ENCODE results near the gene MTR. TPM values are rescaled to one million over a fixed set of nuclear protein-coding genes. Genes with fewer than 3 reads are reported as not detected.
A peak's percentile ranks its signal among the peaks of the same experiment; 100 is the strongest.

Gene MTR
- total RNA-seq, 1 experiment from 2014 or later, result 26.3 TPM

DNA sequence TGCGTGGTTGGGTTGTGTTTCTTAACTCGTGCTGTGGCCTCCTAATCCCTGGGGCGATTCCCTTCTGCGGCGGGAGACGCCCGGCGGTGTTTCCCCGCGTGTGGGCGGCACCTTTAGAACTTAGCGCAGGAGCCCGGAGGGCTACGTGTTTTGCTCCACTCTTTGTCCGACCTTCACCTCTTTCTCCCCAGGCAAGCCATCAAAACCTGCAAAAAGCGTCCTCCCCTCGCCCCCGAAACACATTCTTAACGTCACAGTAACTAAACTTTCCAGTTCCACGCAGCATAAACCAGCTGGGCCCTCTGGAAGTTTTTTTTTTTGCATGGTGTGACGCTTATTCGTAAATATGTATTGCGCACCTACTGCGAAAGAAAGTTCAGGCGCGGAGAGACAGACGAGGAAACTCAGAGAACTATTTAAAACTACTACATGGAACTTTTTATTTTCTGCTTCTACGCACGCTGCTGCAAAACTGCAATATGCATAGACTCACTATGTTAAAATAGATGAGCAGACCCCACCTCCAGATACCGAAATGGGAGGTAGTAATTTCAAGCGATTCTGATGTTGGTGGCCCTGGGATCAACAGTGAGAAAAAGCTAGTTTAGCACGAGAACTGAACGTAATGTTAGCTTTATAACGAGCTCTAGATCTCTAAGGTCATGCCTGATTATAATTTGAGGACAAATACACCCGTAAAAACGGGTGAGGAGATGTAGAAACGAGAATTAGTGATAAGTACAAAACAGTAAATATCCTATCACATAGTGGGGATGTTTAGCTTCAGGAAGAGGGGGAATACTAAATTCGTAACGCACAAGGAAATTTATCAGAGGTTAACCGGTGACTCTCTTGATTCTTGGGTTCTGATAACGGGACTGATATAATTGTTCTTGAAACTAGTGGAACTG, 920 bp downstream of the MTR start:
- Histone ChIP-seq H3K4me3 (ENCODE audit: low read depth, low read length) (peak overlapping the region; percentile 95), H3K27me3 (replicated peaks; ENCODE audit: control insufficient read depth, insufficient read depth, low read length) (no peaks in the 10 kb centered on the region), H3K4me1 (no peaks in the 10 kb centered on the region), H3K36me3 (ENCODE audit: control insufficient read depth, insufficient read depth, low read length) (no peaks in the 10 kb centered on the region), H3K9me3 (no peaks in the 10 kb centered on the region)
- no peaks in the 10 kb centered on the region for H3K27me3 Mint-ChIP-seq (ENCODE audit: insufficient read depth, unreplicated experiment)
- peak overlapping the region; percentile 97 for H3K27ac Mint-ChIP-seq (ENCODE audit: unreplicated experiment)
- intact Hi-C loops (cut with micrococcal nuclease; ENCODE audit: unreplicated experiment), result loop anchor here (1.0 to 2.0 kb wide), 3 partner anchors 39 to 187 kb away; no protein-coding TSS in a partner anchor
- no peaks in the 10 kb centered on the region for H3K9me3 Mint-ChIP-seq (ENCODE audit: unreplicated experiment)
- CTCF ChIA-PET, result no interaction called here
- DNase-seq, result peak in 1 of 2 experiments; percentile 57
- POLR2A ChIA-PET, result no interaction called here
- H3K36me3 Mint-ChIP-seq (ENCODE audit: insufficient read depth, unreplicated experiment), result peaks cover 11% of the 10 kb centered on the region
- TF ChIP-seq, protein P1, sequence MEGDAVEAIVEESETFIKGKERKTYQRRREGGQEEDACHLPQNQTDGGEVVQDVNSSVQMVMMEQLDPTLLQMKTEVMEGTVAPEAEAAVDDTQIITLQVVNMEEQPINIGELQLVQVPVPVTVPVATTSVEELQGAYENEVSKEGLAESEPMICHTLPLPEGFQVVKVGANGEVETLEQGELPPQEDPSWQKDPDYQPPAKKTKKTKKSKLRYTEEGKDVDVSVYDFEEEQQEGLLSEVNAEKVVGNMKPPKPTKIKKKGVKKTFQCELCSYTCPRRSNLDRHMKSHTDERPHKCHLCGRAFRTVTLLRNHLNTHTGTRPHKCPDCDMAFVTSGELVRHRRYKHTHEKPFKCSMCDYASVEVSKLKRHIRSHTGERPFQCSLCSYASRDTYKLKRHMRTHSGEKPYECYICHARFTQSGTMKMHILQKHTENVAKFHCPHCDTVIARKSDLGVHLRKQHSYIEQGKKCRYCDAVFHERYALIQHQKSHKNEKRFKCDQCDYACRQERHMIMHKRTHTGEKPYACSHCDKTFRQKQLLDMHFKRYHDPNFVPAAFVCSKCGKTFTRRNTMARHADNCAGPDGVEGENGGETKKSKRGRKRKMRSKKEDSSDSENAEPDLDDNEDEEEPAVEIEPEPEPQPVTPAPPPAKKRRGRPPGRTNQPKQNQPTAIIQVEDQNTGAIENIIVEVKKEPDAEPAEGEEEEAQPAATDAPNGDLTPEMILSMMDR (IDR thresholded peaks at IDR 0.05; ENCODE audit: insufficient read depth in 1 of 2, low read depth in 1 of 2, low read length in 1 of 2, severe bottlenecking in 1 of 2, unreplicated experiment in 1 of 2), result no peak
- TSS peak; percentile 73 for BruUV-seq (replicated peaks)
- H3K4me3 Mint-ChIP-seq (ENCODE audit: unreplicated experiment), result peak overlapping the region; percentile 97
- peaks cover 5% of the 10 kb centered on the region for H3K4me1 Mint-ChIP-seq (ENCODE audit: low read depth, unreplicated experiment)

DNA sequence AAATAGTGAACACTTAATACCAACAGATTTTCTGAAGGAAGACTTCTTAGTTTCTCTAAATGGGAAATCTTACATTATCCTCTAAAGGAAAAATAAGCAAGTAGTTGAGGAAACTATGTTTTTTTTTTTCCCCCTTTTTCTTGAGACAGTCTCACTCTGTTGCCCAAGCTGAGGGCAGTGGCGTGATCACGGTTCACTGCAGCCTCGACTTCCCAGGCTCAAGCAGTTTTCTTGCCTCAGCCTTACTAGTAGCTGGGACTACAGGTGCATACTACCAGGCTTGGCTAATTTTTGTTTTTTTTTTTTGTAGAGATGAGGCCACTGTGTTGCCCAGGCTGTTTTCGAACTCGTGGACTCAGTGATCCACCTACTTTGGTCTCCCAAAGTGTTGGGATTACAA, 3.9 kb downstream of the MTR start:
- CTCF ChIA-PET, result no interaction called here
- no peaks in the 10 kb centered on the region for H3K4me1 ChIP-seq
- Mint-ChIP-seq H3K9me3 (ENCODE audit: unreplicated experiment) (no peaks in the 10 kb centered on the region), H3K36me3 (ENCODE audit: insufficient read depth, unreplicated experiment) (peaks cover 11% of the 10 kb centered on the region), H3K4me1 (ENCODE audit: low read depth, unreplicated experiment) (peaks cover 5% of the 10 kb centered on the region), H3K4me3 (ENCODE audit: unreplicated experiment) (no peak overlapping the region), H3K27ac (ENCODE audit: unreplicated experiment) (no peak overlapping the region), H3K27me3 (ENCODE audit: insufficient read depth, unreplicated experiment) (no peaks in the 10 kb centered on the region)
- no peak overlapping the region for H3K4me3 ChIP-seq (ENCODE audit: low read depth, low read length)
- no peak for DNase-seq
- H3K9me3 ChIP-seq, result no peaks in the 10 kb centered on the region
- BruUV-seq (replicated peaks), result no TSS peak
- H3K36me3 ChIP-seq (ENCODE audit: control insufficient read depth, insufficient read depth, low read length), result no peaks in the 10 kb centered on the region
- intact Hi-C loops (cut with micrococcal nuclease; ENCODE audit: unreplicated experiment), result no loop called here
- no peaks in the 10 kb centered on the region for H3K27me3 ChIP-seq (replicated peaks; ENCODE audit: control insufficient read depth, insufficient read depth, low read length)
- TF ChIP-seq, protein P1 (IDR thresholded peaks at IDR 0.05; ENCODE audit: insufficient read depth in 1 of 2, low read depth in 1 of 2, low read length in 1 of 2, severe bottlenecking in 1 of 2, unreplicated experiment in 1 of 2), result no peak
- POLR2A ChIA-PET, result no interaction called here

DNA sequence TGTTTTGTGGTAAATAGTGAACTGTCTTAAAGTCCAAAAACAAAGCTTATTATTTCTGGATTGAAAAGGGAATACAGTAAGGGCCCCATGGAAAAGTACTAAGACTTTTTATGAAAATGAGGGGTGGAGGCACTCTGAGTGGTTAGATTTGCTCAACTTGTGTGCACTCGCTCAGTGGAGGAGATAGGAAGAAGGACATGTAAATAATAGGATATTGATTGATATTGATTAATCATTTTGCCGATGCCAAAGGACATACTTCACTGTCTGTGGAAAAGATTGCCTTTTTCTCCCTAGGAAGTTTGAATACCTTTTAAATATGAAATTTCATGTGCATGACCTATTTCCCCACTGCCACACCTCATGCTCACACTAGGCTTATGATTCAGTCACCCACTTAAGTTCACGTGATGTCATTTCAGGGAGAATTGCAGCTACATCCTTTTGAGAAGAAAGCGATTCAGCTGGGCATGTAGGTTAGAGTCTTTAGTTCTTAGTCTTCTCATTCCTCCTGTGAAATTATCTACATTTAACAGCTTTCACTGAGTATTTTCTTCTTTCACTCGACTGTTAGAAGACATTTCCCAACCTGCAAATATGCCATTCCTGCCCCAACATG, 5.0 kb downstream of the MTR start:
- no peaks in the 10 kb centered on the region for H3K4me1 ChIP-seq
- ChIA-PET POLR2A (interaction anchor here (0.6 kb wide), 1 partner anchor 11 kb away, joined by 6 read pairs; no protein-coding TSS in a partner anchor), CTCF (no interaction called here)
- no peaks in the 10 kb centered on the region for H3K9me3 Mint-ChIP-seq (ENCODE audit: unreplicated experiment)
- no peak for DNase-seq
- no peaks in the 10 kb centered on the region for H3K4me1 Mint-ChIP-seq (ENCODE audit: low read depth, unreplicated experiment)
- no peak overlapping the region for H3K4me3 Mint-ChIP-seq (ENCODE audit: unreplicated experiment)
- H3K36me3 Mint-ChIP-seq (ENCODE audit: insufficient read depth, unreplicated experiment), result peaks cover 6% of the 10 kb centered on the region
- H3K27ac Mint-ChIP-seq (ENCODE audit: unreplicated experiment), result no peak overlapping the region
- no peak overlapping the region for H3K4me3 ChIP-seq (ENCODE audit: low read depth, low read length)
- no peaks in the 10 kb centered on the region for H3K27me3 Mint-ChIP-seq (ENCODE audit: insufficient read depth, unreplicated experiment)
- H3K27me3 ChIP-seq (replicated peaks; ENCODE audit: control insufficient read depth, insufficient read depth, low read length), result no peaks in the 10 kb centered on the region
- BruUV-seq (replicated peaks), result no TSS peak
- TF ChIP-seq, protein P1 (IDR thresholded peaks at IDR 0.05; ENCODE audit: insufficient read depth in 1 of 2, low read depth in 1 of 2, low read length in 1 of 2, severe bottlenecking in 1 of 2, unreplicated experiment in 1 of 2), result no peak
- H3K9me3 ChIP-seq, result no peaks in the 10 kb centered on the region
- intact Hi-C loops (cut with micrococcal nuclease; ENCODE audit: unreplicated experiment), result no loop called here
- no peaks in the 10 kb centered on the region for H3K36me3 ChIP-seq (ENCODE audit: control insufficient read depth, insufficient read depth, low read length)

Data from Caco-2 (cell line).